NCI-H1436 treated with DMSO at 0.1 percent for 48 hours (cell line): ENCODE measurements around the gene PPID.
"Not testable (repeated sequence)": the region's sequence is repeated elsewhere in the genome, so short reads cannot be mapped to it uniquely, and the experiment has no call there.

Experiments used
- DNase-seq: peaks from one replicate; lab custom pipeline; 2025; lab: John Stamatoyannopoulos, UW

PPID gene

GRCh38 chr4:158722917-158723793, at the start of gene PPID:
PPID (minus strand) TSS chr4:158723396; CDS start chr4:158723288, 108 bp downstream.
- DNase-seq: peak; percentile 23

DNA sequence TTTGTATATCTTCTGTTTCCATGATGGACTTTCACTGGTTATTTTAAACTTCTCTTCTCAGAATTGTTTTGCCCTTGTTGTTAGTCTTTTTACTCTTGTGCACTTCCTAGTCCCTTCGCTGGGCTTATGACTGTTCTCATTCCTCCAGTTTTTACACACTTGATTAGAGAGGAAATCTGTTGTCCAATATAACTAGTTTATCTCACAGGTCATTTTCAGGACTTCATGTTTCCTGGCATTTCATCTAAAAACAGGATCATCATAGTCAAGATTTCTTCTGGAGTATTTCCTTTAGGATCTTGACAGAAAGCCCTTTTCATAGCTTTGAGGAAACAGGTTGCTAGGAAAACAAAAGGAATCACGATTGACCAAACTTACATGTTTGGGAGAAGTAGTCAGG, 48.6 kb upstream of the PPID start:
- no peak for DNase-seq

DNA sequence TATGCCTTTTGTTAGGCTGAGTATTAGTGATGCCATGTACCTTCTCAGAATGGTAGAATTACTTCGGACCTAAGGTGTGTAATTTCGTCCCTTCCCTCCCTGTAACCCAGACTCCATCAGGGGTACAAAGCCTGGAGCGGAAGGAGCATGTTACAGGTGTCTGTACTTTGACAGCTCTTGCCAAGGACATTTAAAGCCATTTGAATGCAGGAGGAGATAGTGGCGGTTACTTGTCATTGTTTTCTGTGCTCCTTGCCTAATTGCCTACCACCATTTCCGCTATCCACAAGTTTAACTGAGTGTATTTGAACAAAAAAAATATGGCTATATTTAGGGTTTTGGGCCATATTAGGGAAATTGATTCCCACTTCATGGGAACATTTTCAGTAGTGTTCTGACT, 47.5 kb upstream of the PPID start:
- no peak for DNase-seq

DNA sequence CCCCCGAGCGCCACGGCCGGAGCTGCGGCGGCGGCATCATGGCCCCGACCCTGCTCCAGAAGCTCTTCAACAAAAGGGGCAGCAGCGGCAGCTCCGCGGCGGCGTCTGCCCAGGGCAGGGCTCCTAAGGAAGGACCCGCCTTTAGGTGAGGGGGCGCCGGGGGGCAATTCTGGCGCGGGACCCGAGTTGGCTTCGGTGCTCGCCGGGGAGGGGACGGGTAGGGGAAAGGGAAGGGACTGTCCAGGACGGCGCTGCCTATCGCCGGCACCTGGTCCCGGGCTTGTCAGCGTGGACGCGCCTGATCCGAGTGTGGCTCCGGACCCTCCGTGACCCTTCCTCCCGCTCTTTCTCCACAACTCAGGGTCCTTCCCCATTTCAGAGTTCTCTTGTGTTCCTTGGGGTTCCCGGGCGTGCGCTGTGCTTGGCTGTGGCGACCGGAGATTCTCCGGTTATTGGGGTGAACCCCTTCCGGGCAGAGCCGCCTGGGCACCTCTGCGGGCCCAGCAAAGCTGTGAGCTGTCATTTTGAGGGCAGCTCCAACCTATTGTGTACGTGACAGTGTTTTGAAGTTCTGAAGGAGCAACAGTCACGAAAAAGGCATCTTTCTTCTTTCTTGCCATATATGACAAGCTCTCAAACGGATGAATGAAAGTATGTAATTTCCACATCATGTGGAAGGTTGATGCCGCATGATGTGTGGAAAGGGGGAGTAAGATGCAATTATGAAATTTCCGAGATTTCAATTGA, 46.2 kb upstream of the PPID start:
- no peak for DNase-seq

DNA sequence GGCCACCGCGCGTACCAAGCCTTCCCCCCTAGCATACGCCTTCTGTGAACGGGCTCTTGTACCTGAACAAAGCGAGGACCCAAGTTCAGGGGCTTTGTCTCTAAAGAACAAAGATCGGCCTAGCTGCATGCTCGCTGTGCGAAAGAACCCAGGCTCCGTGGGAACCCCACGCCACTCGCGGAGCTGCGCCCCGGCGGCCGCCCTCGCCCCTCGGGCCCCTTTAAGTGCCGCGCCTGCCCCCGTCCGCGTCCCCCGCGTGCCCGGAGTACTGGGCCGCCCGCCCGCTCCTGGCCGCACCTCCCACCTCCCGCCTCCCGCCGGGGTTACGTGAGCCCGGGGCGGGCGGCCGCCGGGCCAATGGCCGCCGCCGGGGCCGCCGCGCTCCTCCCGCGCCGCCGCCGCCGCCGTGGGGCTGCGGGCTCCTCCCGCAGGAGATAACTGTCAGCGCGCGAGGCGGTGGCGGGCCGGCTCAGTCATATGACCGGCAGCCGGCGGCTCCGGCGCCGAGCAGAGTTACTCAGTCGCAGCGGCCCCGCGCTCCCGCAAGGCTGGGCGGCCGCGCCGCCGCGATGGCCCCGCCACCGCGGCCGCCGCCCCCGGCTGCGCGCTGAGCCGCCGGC, 45.5 kb upstream of the PPID start, which contains the start of gene FNIP2:
Gene FNIP2, plus strand, starts transcription at position 472 of the 620 bp plus-strand sequence. CDS start 187 bp downstream, outside the sequence.
- peak; percentile 30 for DNase-seq

- DNase-seq: no peak
Observed at GRCh38 chr4:158767451-158767850, 44.3 kb upstream of the PPID start.

DNA sequence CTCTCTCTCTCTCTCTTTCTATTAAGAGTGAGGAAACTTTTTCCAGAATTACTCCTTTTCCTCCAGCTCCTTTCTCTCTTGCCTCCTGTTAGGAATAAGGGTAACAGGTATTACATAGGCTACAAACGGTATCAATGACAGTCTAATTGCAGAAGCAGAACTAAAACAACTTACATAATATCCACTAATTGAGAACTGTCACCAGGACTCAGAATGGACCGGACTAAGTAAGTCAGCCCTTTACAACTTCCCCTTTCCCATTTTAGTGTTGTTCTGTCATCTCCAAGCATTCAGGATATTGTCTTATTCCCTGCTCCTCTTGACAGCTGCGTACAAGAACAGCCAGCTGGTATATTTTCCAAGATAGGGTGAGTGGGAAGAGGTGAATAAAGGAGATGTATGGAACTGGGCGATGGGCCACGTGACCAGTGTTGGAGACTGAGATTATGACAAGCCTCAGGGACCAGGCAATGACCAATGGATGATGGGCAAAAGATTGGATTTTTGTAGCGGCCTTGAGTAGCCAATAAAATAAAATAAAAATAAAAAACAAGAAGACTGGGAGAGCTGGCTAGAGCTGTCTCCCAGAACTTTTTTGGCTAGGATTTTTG, 43.3 kb upstream of the PPID start:
- no peak for DNase-seq

DNA sequence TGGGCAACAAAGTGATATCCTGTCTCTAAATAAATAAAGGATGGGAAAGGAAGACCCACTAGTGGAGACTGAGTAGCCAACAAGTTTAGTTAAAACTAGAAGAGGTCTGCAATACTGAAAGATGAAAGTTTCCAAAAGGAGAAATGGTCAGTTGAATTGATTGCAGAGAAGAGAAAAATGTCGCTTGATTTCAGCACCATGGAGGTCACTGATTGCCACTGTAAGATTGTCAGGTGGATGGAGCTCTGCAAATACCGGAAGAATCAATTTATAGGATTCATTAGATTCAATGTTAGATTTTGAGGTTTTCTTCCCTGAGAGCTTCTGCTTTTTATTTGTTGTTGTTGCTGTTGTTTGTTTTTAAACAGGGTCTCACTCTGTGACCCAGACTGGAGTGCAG, 40.3 kb upstream of the PPID start:
- DNase-seq: no peak

DNA sequence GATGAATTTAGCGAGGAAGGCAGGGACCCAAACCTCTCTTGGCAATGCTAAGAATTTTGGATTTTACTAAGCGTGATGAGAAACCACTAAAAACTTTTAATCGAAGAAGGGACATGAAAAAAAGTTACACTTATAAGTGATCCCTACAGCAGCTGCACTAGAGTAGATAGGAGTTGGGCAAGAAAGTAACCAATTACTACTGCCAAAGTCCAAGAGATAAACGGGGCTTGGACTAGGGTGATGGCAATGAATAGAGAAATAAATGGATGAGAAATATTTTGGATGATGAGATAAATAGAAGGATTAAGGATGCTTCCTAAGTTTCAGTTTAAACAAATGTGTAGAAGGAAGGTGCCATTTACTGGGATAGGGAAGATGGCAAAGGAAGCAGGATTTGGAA, 39.4 kb upstream of the PPID start:
- no peak for DNase-seq

DNA sequence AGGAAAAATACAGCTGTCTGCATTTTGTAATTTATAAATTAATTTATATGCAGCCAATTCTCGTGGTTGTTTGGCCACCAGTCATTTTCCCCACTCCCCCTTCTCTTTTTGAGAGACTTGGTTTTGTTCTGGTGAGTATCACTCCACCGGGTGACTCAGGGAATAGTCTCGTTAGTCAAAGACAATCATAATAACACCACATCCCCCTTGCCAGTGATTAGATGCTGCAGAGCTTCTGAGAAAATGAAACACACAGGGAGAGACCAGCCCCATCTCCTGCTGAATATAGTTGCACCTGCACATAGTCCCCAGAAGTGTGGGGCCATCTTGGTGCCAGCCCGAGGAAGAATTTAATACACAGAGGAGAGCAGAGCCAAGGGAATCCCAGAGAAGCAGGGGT, 37.7 kb upstream of the PPID start:
- no peak for DNase-seq

DNA sequence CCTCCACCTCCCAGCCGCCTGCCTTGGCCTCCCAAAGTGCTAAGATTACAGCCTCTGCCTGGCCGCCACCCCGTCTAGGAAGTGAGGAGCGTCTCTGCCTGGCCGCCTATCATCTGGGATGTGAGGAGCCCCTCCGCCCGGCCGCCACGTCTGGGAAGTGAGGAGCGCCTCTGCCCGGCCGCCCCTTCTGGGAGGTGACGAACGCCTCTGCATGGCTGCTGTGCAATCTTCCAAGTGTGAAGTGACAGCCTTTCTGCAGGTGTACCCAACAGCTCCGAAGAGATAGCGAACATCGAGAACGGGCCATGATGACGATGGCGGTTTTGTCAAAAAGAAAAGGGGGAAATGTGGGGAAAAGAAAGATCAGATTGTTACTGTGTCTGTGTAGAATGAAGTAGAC, 36.3 kb upstream of the PPID start:
- not testable (repeated sequence) for DNase-seq

- DNase-seq: no peak
Observed at GRCh38 chr4:158758703-158759102, 35.5 kb upstream of the PPID start.

GRCh38 chr4:158758142-158758541, 34.9 kb upstream of the PPID start:
- DNase-seq: no peak

DNA sequence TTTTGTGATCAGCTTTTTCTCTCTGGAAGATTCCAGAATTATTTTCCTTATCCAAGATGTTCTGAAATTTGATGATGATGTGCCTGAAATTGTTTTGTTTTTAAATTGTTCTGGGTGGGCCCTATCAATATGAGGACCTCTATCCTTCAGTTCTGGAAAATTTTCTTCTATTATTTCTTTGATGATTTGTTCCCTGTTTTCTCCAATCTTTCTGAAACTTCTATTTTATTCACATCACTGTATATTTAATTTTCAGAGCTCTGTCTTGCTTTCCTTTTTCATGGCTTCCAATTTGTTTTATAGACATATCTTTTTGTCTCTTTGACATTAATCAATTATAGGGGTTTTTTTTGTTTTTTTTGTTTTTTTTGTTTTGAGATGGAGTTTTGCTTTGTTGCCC, 33.4 kb upstream of the PPID start:
- DNase-seq: no peak

- DNase-seq: not testable (repeated sequence)
Observed at GRCh38 chr4:158755819-158756218, 32.6 kb upstream of the PPID start.

DNA sequence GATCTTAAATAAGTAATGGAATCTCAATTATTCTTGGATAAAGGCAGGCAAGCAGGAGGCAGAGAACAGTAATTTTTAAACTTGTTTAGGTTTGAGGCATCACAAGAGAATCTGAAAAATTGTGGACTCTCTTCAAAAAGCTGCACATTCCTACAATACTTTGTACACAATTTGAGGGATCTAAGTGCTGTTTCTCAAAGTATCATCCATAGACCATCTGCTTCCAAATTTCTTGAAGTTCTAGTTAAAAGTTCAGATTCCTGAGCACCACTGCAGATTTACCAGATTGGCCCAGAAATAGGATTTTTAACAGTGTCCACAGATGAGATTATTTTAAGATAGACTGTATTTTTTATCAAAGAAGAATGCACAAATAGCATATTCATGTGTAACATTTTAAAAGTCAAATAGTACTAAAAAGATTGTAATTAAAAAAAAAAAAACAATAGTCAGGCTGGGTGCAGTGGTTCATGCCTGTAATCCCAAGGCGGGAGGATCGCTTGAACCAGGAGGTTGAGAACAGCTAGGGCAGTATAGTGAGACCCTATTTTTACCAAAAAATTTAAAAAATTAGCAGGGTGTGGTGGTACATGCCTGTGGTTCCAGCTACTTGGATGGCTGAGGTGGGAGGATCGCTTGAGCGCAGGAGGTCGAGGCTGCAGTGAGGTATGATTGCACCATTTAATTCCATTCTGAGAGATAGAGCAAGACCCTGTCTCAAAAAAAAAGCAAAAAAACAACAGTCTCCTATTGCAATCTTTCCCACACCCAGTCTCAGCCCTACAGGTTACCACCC, 31.4 kb upstream of the PPID start:
- no peak for DNase-seq

DNA sequence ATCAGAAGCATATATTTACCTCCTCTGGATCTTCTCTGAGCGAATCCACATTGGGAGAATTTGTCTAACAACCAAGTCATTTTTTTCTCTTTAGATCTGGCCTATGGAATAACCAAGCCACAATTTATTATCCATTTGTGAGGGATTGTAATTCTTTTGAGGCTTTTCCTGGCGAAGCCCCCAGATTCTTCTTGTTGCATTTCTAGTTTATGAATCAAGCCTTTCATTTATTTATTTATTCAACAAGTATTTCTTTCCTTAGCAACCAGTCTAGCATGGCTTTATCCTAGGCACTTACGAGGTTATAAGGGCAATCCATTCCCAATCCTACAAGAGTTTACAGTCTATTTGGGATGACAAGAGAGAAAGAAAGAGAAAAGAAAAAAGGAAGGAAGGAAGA, 27.2 kb upstream of the PPID start:
- no peak for DNase-seq

- DNase-seq: not testable (repeated sequence)
Observed at GRCh38 chr4:158746537-158746936, 23.3 kb upstream of the PPID start.

DNA sequence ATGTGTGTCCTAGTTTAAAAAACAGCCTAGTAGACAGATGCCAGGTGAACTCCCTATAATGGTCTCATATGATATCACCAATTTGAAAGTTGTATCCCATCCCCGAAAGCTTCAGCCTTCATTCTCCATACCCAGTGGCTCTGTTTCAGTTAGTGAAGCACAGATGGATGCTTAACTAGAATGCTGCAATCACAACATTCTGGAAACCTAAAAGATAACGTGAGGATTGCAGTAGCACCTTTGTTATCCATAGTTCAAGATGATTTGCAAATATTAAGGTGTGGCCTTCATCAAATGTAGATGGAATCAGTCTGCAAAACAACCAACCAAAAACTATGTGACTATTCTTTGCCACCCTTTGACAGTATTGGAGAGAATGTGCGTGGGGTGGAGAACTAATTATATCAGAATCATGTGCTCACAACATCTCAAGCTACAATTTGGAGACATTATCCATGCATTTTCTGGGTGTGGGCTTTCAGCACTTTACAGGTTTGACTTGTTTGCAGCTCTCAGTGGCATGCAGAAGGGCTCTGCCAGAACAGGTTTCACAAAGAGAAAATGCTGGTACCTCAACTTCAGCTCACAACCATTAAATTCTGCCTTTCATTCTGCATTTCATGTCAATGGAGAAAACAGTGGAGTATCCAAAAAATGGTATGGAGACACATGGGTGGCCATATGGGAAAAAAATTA, 18.3 kb upstream of the PPID start:
- DNase-seq: no peak

DNA sequence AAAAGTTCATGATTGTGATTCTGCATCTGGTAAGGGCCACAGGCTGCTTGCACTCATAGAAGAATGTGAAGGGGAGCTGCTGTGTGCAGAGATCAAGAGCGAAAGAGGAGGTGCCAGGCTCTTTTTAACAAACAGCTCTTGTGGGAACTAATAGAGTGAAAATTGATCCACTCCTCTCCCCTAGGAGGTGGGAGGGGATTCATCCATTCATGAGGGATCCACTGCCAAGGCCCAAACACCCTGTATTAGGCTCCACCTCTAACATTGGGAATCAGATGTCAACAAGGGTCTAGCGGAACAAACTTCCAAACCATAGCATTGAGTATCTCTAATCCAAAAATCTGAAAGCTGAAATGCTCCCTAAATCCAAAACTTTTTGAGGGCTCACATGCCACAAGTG, 16.4 kb upstream of the PPID start:
- DNase-seq: no peak

DNA sequence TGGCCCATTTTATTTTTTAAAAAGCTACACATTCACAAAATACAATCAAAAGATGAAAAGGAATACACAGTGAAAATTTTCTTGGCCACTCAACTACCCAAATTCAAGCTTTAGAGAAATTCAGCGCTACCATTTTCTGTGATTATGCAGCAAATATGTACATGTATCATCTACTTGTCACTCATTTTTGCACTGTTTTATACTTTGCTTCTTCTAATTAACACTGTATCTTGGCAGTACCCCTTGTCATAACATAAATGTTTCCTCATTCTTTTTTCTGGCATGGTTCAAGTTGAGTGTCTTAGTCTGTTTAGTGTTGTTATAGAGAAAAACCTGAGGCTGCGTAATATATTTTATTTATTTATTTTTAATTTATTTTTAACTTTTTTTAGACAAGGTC, 15.7 kb upstream of the PPID start:
- no peak for DNase-seq
